ENCODE measurements around the gene LAMA5. TPM values are rescaled to one million over a fixed set of nuclear protein-coding genes. Genes with fewer than 3 reads are reported as not detected.

Gene LAMA5
- total RNA-seq, 1 experiment from 2014 or later, result 171 TPM

- no peak for DNase-seq (ENCODE audit: extremely low read depth, low read depth)
Measured at GRCh38 chr20:62318400-62319345, 48.4 kb downstream of the LAMA5 start.

DNA sequence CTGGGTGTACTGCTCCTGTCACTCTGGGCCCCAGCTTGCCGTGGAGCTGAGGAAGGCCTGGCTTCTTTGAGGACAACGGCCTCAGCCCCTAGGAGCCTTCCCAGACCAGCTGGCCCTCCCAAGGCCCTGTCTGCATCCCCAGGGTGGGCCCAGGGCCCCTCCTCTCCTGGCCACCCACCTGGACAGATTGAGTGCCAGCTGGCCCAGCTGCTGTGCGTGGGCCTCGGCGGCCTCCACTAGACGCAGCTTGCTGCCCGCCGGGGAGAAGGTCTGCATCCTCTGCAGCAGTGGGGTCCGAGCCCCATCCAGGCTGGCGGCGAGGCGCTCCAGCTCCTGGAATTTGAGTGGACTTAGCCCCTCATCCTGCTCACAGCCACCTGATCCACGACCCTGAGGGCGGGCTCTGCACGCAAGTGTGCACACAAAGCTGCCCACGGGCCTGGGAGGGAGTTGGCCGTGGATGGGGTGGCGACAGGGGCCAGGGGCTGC is 49.9 kb downstream of the LAMA5 start:
- no peak for DNase-seq (ENCODE audit: extremely low read depth, low read depth)

DNA sequence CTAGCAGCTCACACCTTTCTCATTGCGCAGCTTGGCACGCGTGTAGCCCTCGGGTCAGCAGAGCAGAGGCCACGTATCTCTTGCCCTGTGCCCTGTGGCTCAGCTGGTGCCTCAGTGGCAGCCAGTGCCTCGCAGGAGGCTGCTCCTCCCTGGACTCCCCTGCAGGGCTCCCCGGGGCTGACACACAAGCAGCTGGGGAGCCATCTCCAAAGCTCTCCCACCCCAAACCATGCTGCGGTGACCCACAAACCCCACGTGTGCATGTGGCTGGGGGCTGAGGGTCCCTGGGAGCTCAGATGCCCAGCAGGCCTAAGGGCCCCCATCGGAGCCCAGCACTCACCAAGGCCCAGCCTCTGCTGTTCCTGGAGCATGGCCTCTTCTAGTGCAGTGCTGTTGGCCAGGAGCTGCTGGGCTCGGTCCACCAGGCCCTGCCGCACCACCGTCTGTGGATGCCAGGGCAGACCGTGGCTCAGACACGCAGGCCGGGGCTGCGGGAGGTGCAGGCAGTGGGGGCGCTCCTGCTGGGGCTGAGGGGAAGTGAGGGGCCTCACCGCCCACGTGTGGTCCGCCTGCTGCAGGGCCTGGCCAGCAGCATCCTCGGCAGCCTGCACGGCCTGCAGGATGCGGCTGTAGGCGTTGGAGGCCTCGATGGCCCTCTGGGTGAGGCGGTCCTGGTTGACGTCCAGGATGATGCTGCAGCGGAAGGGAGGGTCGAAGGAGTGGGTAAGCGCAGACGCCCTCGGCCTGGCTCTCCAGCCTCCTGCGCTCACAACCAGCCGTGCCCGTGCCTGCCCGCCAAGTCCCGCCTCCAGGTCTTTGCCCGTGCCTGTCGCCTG is 50.6 kb downstream of the LAMA5 start:
- no peak for DNase-seq (ENCODE audit: extremely low read depth, low read depth)

DNA sequence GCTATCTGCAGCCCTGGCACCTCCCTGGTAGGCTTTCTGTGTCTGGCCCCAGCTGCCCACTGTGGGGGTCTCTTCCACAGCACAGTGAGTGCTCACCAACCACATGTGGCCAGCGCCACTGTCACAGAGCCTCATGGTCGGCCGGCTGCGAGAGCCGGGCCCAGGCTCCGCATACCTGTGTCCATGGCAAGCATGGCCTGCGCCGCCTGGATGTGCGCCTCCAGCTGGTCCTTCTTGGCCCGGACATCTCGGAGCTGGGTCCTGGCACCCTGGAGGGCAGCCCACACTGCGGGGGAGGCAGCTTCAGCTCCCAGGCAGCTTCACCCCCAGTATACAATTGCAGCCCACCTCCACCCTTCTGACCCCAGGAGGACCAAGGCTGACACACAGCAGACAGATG is 51.3 kb downstream of the LAMA5 start:
- no peak for DNase-seq (ENCODE audit: extremely low read depth, low read depth)

- no peak for DNase-seq (ENCODE audit: extremely low read depth, low read depth)
Measured at GRCh38 chr20:62314711-62315302, 52.3 kb downstream of the LAMA5 start.

GRCh38 chr20:62314339-62314638 is 52.8 kb downstream of the LAMA5 start:
- DNase-seq (ENCODE audit: extremely low read depth, low read depth), result no peak

DNA sequence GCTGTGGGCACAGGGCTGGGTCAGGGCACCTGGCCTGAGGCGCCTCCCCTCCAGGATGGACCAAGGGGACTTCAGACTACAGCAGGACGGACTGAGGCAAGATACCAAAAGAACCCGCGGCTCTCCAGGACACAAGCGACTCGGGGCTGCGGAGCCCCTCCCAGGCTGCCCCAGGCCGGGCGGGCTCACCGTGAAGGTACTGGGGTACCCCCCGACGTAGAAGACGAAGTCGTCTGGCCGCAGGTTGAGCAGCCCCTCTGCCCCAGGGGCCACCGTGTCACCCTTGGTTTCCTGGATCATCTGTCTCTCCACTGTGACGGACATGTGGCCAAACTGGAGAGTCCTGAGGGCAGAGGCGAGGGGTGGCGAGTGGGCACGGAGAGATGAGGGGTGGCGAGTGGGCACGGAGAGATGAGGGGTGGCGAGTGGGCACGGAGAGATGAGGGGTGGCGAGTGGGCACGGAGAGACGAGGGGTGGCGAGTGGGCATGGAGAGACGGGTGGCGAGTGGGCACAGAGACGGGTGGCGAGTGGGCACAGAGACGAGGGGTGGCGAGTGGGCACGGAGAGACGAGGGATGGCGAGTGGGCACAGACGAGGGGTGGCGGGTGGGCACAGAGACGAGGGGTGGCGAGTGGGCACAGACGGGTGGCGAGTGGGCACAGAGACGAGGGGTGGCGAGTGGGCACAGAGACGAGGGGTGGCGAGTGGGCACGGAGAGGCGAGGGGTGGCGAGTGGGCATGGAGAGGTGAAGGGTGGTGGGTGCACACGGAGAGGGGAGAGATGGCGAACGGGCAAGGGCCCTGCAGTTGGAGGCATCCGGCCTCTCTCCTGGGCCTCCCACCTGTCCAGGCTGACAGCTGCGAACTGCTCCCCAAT is 53.4 kb downstream of the LAMA5 start:
- no peak for DNase-seq (ENCODE audit: extremely low read depth, low read depth)

DNA sequence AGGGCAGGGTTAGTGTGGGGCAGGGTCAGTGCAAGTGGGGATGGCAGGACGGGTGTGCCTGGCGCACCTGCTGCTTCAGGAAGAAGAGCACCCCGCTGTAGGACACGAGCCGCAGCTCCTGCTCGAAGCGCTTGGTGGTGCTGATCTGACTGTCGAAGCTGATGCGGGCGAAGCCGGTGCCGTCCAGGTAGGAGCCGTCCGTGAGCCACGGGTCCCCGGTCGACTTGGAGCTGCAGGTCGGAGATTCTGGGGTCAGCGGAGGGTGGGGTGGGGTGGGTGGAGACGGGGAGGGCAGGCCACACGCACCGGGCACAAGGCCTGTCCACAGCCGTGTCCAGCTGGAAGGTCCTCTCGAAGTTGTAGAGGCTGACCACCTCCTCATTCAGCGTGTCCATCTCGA is 54.1 kb downstream of the LAMA5 start:
- no peak for DNase-seq (ENCODE audit: extremely low read depth, low read depth)

GRCh38 chr20:62312662-62312977 is 54.5 kb downstream of the LAMA5 start:
- no peak for DNase-seq (ENCODE audit: extremely low read depth, low read depth)

DNA sequence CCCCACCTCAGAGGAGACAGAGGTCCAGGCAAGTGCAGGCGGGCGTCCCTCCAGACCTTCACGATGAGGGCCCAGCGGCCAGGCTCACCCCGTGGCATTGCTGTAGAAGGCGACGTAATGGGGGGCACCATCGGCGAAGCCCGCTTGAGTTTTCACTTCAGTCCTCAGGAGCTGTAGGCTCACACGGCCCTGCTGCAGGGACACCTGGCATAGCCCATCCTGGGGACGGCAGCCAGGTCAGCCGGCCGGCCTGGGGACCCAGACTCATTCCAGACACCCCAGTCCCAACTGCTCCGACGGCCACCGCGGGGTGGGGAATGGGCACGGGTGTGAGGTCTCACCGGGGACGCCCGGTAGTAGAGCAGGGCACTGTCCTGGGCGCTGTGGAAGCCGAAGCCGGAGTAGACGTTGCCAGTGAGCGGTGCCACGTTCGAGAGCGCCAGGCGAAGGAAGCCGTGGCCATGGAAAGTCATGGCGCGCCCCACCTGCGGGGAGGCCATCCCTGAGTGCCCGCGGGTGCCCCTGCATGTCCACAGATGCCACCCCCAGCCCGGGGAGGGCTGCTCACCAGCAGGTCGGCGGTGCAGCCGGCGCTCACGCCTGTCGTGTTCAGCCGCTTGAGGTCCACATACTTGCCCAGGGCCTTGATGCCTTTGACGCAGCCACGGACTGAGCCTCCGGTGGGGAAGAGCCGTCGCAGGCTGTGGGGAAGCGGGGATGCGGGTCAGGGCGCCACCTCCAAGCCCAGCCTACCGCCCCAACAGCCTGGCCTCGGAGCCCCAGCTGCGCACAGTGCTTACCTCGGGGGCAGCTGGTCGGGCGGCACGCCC is 55.1 kb downstream of the LAMA5 start:
- no peak for DNase-seq (ENCODE audit: extremely low read depth, low read depth)

GRCh38 chr20:62311150-62311549 is 56.0 kb downstream of the LAMA5 start:
- DNase-seq (ENCODE audit: extremely low read depth, low read depth), result no peak

DNA sequence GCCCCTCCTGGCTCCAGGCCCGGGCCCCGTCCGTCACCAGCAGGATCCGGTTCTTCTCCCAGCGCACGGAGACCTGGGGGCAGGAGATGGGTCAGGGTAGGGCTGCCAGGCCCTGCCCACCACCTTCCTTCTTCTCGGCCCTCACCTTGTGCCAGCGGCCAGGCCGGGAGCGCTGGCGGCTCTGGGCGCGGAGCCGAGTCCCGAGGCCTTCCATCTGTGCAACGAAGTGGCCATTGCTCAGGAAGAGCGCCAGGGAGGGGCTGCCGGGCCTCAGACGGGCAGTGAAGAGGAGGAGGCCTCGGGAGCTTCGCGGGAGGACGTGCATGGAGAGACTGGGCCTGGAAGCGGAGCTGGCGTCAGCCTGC is 56.4 kb downstream of the LAMA5 start:
- DNase-seq (ENCODE audit: extremely low read depth, low read depth), result no peak

DNA sequence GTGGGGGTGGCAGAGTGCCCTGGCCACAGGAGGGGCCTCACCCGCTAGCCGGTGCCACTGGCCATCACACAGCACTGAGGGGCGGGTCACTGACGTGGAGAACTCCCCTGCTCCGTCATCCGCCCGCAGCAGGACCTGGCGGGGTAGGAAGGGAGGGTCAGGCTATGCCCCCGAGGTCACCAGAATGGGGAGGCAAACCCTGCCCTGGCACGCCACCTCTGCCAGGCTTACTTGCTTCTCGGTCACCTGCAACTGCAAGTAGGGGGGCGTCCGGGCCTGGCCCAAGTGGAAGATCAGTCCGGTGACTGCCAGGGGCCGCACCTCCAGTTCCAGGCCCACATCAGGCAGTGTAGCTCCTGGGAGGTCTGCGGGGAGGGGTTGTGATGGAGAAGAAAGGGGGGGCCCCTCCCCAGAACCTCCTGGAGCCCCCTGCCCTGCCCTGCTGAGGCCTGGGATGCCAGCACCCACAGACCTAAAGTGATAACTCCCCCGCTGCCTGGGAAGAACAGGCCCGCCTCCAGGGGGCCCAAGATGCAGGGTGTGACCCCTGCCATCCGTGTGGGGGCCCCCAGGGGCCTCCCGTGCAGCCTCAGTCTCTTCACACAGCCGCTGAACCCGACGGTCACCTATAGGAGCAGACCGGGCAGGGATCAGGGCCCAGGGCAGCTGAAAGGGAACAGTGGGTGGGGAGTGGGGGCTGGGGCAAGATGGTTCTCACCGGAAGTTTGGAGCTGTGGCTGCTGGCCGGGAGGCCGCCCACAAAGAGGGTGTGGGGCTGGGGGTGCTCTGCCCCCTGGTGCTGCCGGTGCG is 57.0 kb downstream of the LAMA5 start:
- DNase-seq (ENCODE audit: extremely low read depth, low read depth), result no peak

GRCh38 chr20:62309198-62309944 is 57.7 kb downstream of the LAMA5 start:
- DNase-seq (ENCODE audit: extremely low read depth, low read depth), result no peak

- DNase-seq (ENCODE audit: extremely low read depth, low read depth), result no peak
Measured at GRCh38 chr20:62308102-62308822, 58.9 kb downstream of the LAMA5 start.

DNA sequence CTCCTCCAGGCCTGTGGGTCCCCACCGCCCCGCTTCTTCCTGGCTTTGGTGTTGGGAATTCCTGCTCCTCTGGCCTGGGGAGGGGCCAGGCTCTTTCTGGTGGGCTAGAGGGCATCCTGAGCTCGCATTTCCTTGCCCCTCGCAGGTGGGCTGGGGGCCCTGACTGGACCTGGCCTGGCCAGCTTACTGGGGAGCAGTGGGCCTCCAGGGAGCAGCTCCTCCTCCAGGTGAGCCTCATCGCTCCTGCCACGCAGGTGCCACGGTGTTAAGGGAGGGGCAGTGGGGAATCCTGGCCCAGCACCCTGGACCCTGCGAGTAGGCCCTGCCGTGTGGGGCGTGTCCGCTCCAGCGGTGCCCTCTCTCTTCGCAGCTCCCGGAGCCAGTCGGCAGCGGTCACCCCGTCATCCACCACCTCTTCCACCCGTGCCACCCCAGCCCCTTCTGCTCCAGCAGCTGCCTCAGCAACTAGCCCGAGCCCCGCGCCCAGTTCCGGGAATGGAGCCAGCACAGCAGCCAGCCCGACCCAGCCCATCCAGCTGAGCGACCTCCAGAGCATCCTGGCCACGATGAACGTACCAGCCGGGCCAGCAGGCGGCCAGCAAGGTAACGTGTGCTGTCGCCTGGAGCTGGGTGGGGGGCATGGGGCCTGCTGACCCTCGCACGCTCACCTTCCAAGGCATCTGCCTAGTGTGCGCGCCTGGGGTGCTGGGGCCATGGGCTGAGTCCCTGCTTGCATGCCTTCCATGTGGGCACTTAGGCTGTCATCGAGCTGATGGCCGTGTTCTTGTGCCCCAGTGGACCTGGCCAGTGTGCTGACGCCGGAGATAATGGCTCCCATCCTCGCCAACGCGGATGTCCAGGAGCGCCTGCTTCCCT is 59.6 kb downstream of the LAMA5 start:
- DNase-seq (ENCODE audit: extremely low read depth, low read depth), result no peak

Measured in NCI-H460 (cell line).